Neural cell (in vitro differentiated cells): ENCODE data around the gene PNPLA6. TPM values are rescaled to one million over a fixed set of nuclear protein-coding genes. Genes with fewer than 3 reads are reported as not detected.

Source experiments
- H2AFZ ChIP-seq: fragments of 200-600, 300-800 bp; sonication (generic), shearing (Covaris generic); 2 replicates; pipeline ENCODE4 v1.6.0; 2014; ENCODE audit warnings: low read depth, mild to moderate bottlenecking, antibody characterized with exemption, low read length, moderate library complexity
- H3F3A ChIP-seq: fragments of 200-600 bp; shearing (Covaris generic); 2 replicates; pipeline ENCODE4 v1.6.1; 2016; ENCODE audit warnings: mild to moderate bottlenecking, moderate library complexity, mixed read lengths, antibody characterized with exemption, low read length; ENCODE audit not compliant: insufficient read depth, poor library complexity, severe bottlenecking
- H3K27ac ChIP-seq: fragments of 200-600, 300-800 bp; sonication (generic), shearing (Covaris generic); 2 replicates; pipeline ENCODE4 v1.5.1; 2014; ENCODE audit warnings: mild to moderate bottlenecking, low read length, moderate library complexity
- H3K27me3 ChIP-seq: fragments of 300-800, 200-600 bp; sonication (generic), shearing (Covaris generic); 2 replicates; pipeline ENCODE4 v1.6.0; 2014; ENCODE audit warnings: mild to moderate bottlenecking, low read depth, low read length, moderate library complexity; ENCODE audit not compliant: insufficient read depth
- H3K36me3 ChIP-seq: fragments of 300-800, 200-600 bp; sonication (generic), shearing (Covaris generic); 2 replicates; pipeline ENCODE4 v1.5.1; 2014; ENCODE audit warnings: mild to moderate bottlenecking, antibody characterized with exemption, low read length, moderate library complexity; ENCODE audit not compliant: insufficient read depth
- H3K4me2 ChIP-seq: fragments of 300-800, 200-600 bp; sonication (generic), shearing (Covaris generic); 2 replicates; pipeline ENCODE4 v1.6.0; 2014; ENCODE audit warnings: mild to moderate bottlenecking, low read length
- H3K4me3 ChIP-seq: fragments of 300-800, 200-600 bp; sonication (generic), shearing (Covaris generic); 2 replicates; pipeline ENCODE4 v1.5.1; 2014; ENCODE audit warnings: mild to moderate bottlenecking, low read length, moderate library complexity
- H3K79me2 ChIP-seq: fragments of 200-600 bp; shearing (Covaris generic); replicated peaks from 2 replicates; pipeline ENCODE4 v1.6.0; 2014; ENCODE audit warnings: mild to moderate bottlenecking, low read length, moderate library complexity; ENCODE audit not compliant: insufficient read depth
- H3K9ac ChIP-seq: fragments of 300-800, 200-600 bp; sonication (generic), shearing (Covaris generic); 2 replicates; pipeline ENCODE4 v1.6.1; 2016; ENCODE audit warnings: mild to moderate bottlenecking, low read length, mixed read lengths
- H3K9me2 ChIP-seq: fragments of 200-600 bp; shearing (Covaris generic); 2 replicates; pipeline ENCODE4 v1.6.1; 2016; ENCODE audit warnings: mild to moderate bottlenecking, low read length, mixed read lengths; ENCODE audit not compliant: insufficient read depth
- H3K9me3 ChIP-seq: fragments of 200-600, 300-800 bp; sonication (generic), shearing (Covaris generic); 2 replicates; pipeline ENCODE4 v1.6.1; 2016; ENCODE audit warnings: mild to moderate bottlenecking, mixed run types, low read length, moderate library complexity, mixed read lengths
- H4K20me1 ChIP-seq: fragments of 200-600 bp; shearing (Covaris generic); 2 replicates; pipeline ENCODE4 v1.6.1; 2016; ENCODE audit warnings: mild to moderate bottlenecking, mixed run types; ENCODE audit not compliant: insufficient read depth
- CTCF ChIP-seq: fragments of 450-650 bp; IDR thresholded peaks from 2 replicates; pipeline ENCODE4 v1.5.1; 2014; ENCODE audit warnings: antibody characterized with exemption, mild to moderate bottlenecking, moderate library complexity; ENCODE audit not compliant: poor library complexity, severe bottlenecking
- EP300 ChIP-seq: fragments of 450-650 bp; conservative IDR thresholded peaks from 2 replicates; pipeline ENCODE4 v1.6.1; 2014; ENCODE audit warnings: antibody characterized with exemption, mild to moderate bottlenecking, moderate library complexity; ENCODE audit not compliant: poor library complexity, severe bottlenecking
- EZH2 ChIP-seq: fragments of 200-600, 300-800 bp; shearing (Covaris generic), sonication (generic); IDR thresholded peaks from 2 replicates; pipeline ENCODE4 v1.6.1; 2014; ENCODE audit warnings: antibody characterized with exemption, low read length, borderline replicate concordance, mild to moderate bottlenecking; ENCODE audit not compliant: insufficient read depth, poor library complexity, severe bottlenecking
- MXI1 ChIP-seq: fragments of 450-650 bp; conservative IDR thresholded peaks from 2 replicates; pipeline ENCODE4 v1.6.1; 2014; ENCODE audit warnings: antibody characterized with exemption, mild to moderate bottlenecking; ENCODE audit not compliant: poor library complexity, severe bottlenecking
- POLR2AphosphoS5 ChIP-seq: IDR thresholded peaks from 2 replicates; pipeline ENCODE4 v1.6.1; 2012
- RAD21 ChIP-seq: fragments of 450-650 bp; conservative IDR thresholded peaks from 2 replicates; pipeline ENCODE4 v1.6.1; 2014; ENCODE audit warnings: antibody characterized with exemption, mild to moderate bottlenecking, moderate library complexity
- REST ChIP-seq: IDR thresholded peaks from 2 replicates; pipeline ENCODE4 v1.6.1; 2012; ENCODE audit warnings: borderline replicate concordance
- SMC3 ChIP-seq: fragments of 450-650 bp; conservative IDR thresholded peaks from 2 replicates; pipeline ENCODE4 v1.6.1; 2014; ENCODE audit warnings: antibody characterized with exemption, mild to moderate bottlenecking, moderate library complexity; ENCODE audit not compliant: poor library complexity
- polyA plus RNA-seq: library from polyadenylated mRNA; depleted of rRNA; stranded (reverse); fragments of >200 nt; gene quantifications from 2 replicates; pipeline ENCODE4 v1.2.3, GENCODE V29; 2014

PNPLA6 gene
- polyA plus RNA-seq, 1 donor from 2014 or later: 10.8 TPM

- Histone ChIP-seq H3K36me3 (no peaks in the 10 kb centered on the region), H3K9me2 (no peaks in the 10 kb centered on the region), H3K27me3 (no peaks in the 10 kb centered on the region), H3K27ac (no peak overlapping the region), H3K9ac (no peak overlapping the region), H3F3A (no peaks in the 10 kb centered on the region), H2AFZ (no peak overlapping the region), H3K4me3 (no peak overlapping the region), H3K4me2 (no peak overlapping the region), H3K79me2 (no peaks in the 10 kb centered on the region), H3K9me3 (no peaks in the 10 kb centered on the region), H4K20me1 (no peaks in the 10 kb centered on the region)
- TF ChIP-seq EP300 (no peak), RAD21 (no peak)
Measured at GRCh38 chr19:7590256-7590655, 54.7 kb downstream of the PNPLA6 start.

- H3K4me3 ChIP-seq: peak within 1 kb of the TSS; percentile 93
- no peaks in the 10 kb centered on the region for H3K36me3 ChIP-seq
- peaks cover 14% of the 10 kb centered on the region for H3K79me2 ChIP-seq
- H2AFZ ChIP-seq: peak within 1 kb of the TSS; percentile 70
- H3K27ac ChIP-seq: peak within 1 kb of the TSS; percentile 48
- H3K9me3 ChIP-seq: no peaks in the 10 kb centered on the region
- H3K9ac ChIP-seq: peak within 1 kb of the TSS; percentile 82
- H4K20me1 ChIP-seq: no peaks in the 10 kb centered on the region
- no peaks in the 10 kb centered on the region for H3F3A ChIP-seq
- TF ChIP-seq CTCF (peak; percentile 29), EZH2 (no peak), SMC3 (no peak), POLR2AphosphoS5 (peak; percentile 12), RAD21 (peak; percentile 22), MXI1 (peak; percentile 55), REST (peak; percentile 69), EP300 (peak; percentile 29)
- H3K9me2 ChIP-seq: no peaks in the 10 kb centered on the region
- H3K4me2 ChIP-seq: peak within 1 kb of the TSS; percentile 31
- H3K27me3 ChIP-seq: no peaks in the 10 kb centered on the region
Measured at GRCh38 chr19:7595466-7596133, 60.1 kb downstream of the PNPLA6 start, which contains the start of gene CAMSAP3. CAMSAP3 (plus strand) TSS chr19:7595863; CDS start chr19:7596003, 140 bp downstream.
